Measurements from ENCODE around the gene FARS2.

GRCh38 chr6:5481750-5482149, 220.4 kb downstream of the FARS2 start:
- no peak for TF ChIP-seq CTCF (IDR thresholded peaks at IDR 0.05; ENCODE audit: low read depth, low read length)
- no peak for TF ChIP-seq POLR2A (IDR thresholded peaks at IDR 0.05; ENCODE audit: extremely low read depth, insufficient read length)
- TF ChIP-seq MAX (IDR thresholded peaks at IDR 0.05; ENCODE audit: low read depth, low read length), result no peak
- no peak for TF ChIP-seq MYC (IDR thresholded peaks at IDR 0.05; ENCODE audit: low read depth, low read length)

Measured in NB4 (cell line).